Hindlimb muscle (tissue), 1 donor: ENCODE data around the gene MEF2B. TPM values are rescaled to one million over a fixed set of nuclear protein-coding genes. Genes with fewer than 3 reads are reported as not detected.
"Not testable (repeated sequence)": the region's sequence is repeated elsewhere in the genome, so short reads cannot be mapped to it uniquely, and the experiment has no call there.

Experiments used
- DNase-seq: peaks from one replicate; pipeline ENCODE4 v3.0.0-alpha.2; 2013
- polyA plus RNA-seq: library from polyadenylated mRNA; unstranded; fragments of 120-200 nt; gene quantifications from one replicate; pipeline ENCODE4 v1.2.1, GENCODE V29; 2013; ENCODE audit not compliant: insufficient read length

The MEF2B gene
- polyA plus RNA-seq, 1 donor = 2.8 TPM

- no peak for DNase-seq
Measured at GRCh38 chr19:19155495-19156219, 14.4 kb downstream of the MEF2B start.

DNA sequence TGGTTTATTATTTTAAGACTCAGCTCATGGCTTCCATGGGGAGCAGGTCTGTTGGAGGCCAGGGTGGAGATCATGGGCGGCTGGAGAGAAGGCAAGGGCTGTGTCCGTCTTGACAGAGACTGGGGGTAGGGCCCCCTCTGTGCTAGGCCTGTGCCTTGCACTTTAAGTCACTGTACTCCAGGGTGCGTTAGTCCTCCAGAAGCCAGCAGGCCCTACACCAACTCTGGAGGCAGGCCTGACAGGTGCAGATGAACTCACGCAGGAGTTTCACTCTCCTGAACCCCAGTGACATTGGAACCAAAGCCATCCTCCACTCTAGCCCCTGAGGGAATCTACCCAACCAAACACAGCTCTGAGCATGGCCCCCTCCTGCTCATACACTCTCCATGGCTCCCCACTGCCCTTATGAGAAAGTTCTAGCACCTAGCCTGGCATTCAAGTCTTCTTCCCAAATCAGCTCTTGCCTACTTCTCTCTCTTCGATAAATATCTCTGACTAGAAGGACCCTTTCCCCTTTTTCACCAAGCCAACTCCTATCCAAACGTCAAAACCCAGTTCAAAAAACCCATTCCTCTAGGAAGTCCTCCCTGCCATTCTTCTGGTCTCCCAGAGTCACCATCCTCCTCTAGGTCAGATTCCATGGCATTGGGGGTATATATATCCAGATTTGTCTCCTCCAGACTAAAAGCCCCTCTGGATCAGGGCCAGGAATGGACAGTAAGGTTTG is 15.1 kb downstream of the MEF2B start:
- no peak for DNase-seq

- no peak for DNase-seq
Measured at GRCh38 chr19:19152668-19153384, 17.2 kb downstream of the MEF2B start.

GRCh38 chr19:19151418-19151817 is 18.6 kb downstream of the MEF2B start:
- no peak for DNase-seq

DNA sequence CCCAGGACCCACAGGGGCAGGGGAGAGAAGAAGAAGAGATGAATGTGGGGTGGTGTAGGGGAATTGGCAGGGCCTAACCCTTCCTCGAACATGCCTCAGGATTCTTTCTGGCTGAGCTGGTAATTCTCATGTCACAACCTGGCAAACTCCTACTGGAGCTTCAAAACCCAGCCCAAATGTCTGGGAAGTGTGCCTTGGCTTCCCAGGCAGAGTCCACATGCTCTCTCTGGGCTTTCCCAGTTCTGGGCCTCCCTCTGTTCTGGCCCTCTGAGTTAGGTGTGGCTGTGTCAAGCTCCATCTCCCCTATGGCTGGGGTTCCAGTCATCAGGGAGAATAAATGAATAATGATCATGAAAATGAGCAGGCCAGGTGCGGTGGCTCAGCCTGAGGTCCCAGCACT is 20.6 kb downstream of the MEF2B start:
- DNase-seq = no peak

DNA sequence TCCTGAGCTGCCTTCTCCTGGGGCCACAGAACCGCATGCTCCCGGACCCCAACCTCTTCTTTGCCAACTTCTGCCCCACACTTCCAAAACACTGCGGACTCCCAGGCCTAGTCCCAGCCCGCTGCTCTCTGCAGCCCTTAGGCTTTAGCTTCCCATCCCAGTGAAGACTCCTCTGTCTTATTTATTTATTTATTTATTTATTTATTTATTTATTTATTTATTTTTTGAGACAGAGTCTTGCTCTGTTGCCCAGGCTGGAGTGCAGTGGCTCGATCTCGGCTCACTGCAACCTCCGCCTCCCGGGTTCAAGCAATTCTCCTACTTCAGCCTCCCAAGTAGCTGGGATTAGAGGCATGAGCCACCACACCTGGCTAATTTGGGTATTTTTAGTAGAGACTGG is 21.6 kb downstream of the MEF2B start:
- DNase-seq = not testable (repeated sequence)

- DNase-seq = no peak
Measured at GRCh38 chr19:19147344-19147743, 22.7 kb downstream of the MEF2B start.

- no peak for DNase-seq
Measured at GRCh38 chr19:19146865-19147264, 23.2 kb downstream of the MEF2B start.

DNA sequence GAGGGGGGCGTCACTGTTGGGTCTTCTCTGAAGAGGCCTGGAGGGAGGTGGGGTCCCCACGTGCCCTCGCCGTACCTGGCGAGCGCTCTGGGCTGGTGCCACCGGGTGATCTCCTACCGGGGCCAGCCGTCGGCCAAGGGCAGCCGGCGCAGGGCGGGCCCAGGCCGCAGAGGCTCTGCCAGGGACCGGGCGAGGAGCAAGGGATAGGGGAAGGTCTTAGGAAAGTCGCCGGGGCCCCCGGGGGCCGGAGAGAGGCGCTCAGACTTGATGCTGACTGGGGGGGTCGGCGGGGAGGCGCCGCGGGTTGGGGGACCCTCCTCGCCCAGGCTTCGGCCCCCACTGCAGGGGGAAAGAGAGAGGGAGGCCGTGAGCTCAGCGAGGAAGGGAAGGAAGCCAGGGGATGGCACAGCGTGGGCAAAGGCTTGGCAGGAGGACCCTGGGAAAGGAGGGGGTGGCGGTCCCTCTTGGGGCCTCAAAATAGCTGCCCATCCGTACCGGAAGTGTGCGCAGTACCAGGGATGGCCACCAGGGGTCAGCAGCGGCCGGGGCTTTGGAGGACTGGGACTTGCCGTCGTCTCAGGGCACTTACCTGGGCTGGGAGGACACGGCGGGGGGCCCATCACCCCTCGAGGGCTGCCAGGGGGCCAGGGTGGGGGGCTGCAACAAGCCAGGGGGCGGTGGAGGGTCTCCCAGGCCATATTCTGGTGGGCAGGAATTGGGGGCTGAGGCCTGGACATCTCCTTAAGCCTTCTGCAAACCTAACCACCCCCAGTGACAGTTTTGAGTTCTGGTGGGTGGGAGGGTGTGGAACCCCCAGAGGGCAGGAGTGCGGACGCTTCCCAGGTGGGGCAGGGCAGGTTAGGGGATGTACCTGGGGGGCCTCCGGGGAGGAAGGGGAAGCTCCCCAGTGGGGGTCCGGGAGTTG is 24.1 kb downstream of the MEF2B start:
- peak; percentile 61 for DNase-seq

- no peak for DNase-seq
Measured at GRCh38 chr19:19145281-19145680, 24.8 kb downstream of the MEF2B start.

GRCh38 chr19:19142347-19142746 is 27.7 kb downstream of the MEF2B start:
- no peak for DNase-seq

DNA sequence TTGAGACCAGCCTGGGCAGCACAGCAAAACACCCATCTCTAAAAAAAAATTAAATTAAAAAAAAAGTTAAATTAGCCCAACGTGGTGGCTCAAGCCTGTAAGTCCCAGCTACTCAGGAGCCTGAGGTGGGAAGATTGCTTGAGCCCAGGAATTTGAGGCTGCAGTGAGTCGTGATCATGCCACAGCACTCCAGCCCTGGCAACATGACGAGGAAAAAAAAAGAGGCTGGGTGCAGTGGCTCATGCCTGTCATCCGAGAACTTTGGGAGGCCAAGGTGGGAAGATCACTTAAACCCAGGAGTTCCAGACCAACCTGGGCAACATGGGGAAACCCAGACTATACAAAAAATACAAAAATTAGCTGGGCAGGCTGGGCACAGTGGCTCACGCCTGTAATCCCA is 29.6 kb downstream of the MEF2B start:
- no peak for DNase-seq

- DNase-seq = no peak
Measured at GRCh38 chr19:19139876-19140229, 30.2 kb downstream of the MEF2B start.

DNA sequence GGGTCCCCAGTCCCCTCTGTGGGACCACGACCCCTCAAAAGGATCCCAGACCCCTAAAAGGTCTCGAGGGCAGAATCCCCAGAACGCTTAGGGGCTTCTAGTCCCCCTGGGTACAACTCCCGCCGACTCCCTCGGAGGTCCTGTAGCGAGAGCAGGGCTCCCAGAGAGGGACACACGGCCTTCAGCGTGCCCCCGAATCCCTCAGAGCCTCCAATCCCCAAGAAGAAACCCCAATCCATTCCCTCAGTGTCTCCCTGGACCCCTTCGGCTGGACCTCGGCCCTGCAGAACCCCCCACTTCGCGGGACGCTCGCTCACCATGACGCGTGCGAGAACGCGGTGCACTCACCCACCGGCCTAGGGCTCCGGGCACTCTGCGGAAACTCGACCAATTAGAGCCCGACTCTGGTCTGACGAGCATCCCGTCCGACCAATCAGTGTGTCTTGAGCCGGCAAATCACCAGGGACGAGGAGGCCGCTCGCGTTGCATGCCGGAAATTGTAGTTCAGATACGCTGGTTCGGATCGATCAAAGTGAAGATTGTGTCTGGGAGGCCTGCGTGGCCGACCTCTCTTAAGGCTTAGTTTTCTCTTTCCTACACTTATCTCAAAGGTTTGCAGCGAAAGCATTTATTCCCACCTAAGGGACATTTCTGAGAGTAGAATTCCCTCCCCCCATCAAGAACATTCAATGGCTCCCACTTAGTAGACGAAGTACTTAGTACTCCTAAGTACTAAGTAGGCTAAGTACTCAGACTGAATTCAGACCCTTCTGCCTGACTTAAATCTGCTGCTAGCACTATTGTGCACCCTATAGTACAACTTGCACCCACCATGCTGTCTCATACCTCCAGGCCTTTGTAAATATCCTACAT is 31.7 kb downstream of the MEF2B start, which contains the start of gene TMEM161A:
Gene TMEM161A (minus strand): TSS at position 370 of the 873 bp plus-strand sequence. CDS start 50 bp downstream, at position 320.
- DNase-seq = peak; percentile 98

DNA sequence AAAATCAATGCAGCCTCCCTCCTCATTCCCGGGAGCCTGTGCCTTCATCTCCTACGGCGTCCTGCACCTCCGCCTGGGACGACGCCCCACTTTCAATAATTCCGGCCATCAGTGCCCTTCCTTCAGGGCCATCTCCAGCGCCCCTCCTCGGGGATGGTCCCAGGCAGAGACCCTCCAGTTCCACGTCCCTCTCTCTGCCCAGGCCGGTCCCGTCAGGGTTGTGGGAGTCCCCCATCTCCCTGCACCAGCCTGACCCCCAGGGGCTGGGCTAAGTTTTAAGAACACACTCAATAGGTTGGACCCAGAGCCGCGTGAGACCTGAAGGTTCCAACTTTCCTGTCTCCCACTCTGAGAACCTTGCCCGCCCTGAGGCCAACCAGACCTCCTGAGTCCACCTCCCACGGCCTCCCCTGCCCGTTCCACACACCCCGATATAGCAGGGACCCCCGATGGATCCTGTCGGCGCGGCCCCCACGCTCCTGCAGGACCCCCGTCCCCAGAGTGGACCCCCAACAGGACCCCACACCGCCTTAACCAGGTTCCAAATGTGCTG is 32.4 kb downstream of the MEF2B start:
- DNase-seq = no peak

- not testable (repeated sequence) for DNase-seq
Measured at GRCh38 chr19:19135713-19136112, 34.4 kb downstream of the MEF2B start.

DNA sequence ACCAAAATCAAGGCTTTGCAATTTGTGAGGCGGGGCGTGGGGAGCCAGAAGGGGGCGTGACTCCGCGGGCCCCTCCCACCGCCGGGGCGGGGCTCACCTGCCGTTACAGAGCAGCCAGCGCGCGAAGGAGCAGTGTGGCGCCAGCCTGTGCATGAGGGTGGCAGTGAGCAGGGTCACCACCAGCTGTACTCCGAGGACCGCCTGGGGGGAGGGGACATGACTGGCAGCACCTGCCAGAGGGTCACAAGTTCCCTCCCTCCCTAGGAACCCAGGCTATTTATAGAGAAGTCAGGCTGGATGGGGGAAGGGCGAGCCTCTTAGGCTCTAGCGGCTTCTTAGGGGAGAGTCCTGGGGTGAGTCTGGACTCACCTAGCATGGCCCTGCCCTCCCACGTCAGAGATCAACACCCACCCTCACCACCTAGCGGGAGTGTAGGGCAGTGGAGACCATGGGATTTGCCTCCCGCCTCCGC is 35.3 kb downstream of the MEF2B start:
- DNase-seq = no peak

DNA sequence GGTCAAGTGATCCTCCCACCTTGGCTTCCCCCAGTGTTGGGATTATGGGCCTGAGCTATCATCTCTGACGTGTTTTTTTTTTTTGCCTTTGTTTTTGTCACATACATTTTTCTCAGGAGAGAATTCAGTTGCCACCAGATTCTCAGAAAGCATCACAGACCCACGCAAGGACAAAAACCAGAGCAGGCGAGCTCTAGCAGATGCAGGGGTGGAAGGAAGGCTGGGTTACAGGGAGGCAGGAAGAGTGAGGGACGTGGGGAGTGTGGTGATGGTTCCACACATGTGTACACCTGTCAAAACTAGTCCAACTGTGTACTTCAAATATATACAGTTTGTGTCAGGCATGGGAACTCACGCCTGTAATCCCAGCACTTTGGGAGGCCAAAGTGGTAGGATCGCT is 36.1 kb downstream of the MEF2B start:
- DNase-seq = no peak

DNA sequence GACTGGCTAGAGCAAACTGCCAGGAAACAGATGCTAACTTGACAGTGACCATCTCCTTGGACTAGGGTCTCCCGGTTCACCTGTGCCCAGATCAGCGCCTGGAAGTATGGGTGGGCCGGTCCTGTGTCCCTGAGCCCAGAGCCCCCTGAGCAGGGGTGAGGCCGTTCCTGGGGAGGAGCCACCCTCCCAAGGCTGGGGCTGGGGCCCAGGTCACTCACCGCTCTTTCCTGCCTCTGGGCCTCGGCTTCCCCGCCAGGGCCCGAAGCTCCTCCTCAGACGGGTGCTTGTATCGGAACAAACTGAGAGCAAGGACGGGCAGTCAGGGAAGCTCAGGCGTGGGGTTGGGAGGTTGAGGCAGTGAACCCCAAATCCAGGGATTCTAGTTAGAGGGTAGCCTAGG is 37.2 kb downstream of the MEF2B start:
- DNase-seq = no peak

- DNase-seq = no peak
Measured at GRCh38 chr19:19131989-19132388, 38.1 kb downstream of the MEF2B start.

- DNase-seq = no peak
Measured at GRCh38 chr19:19126102-19126501, 44.0 kb downstream of the MEF2B start.
